Activated CD8-positive, alpha-beta memory T cell treated with anti-CD3 and anti-CD28 coated beads, Interleukin-2, amount 50 U/mL, for 48 hours (primary cell): Measurements from ENCODE around the gene PCED1B.
A peak's percentile ranks its signal among the peaks of the same experiment; 100 is the strongest.
"Not testable (repeated sequence)": the region's sequence is repeated elsewhere in the genome, so short reads cannot be mapped to it uniquely, and the experiment has no call there.

Experiments
- DNase-seq: peaks from one replicate; pipeline ENCODE4 v3.0.0-alpha.2; 2020

PCED1B gene

GRCh38 chr12:47079468-47079980 is at the start of gene PCED1B, which contains the start of gene AMIGO2:
Gene PCED1B, plus strand, starts transcription at chr12:47079621. Its CDS starts 155,443 bp downstream, at chr12:47235064.
Gene AMIGO2, minus strand, starts transcription at chr12:47079959. Its CDS starts 957 bp downstream, at chr12:47079002.
- DNase-seq, result peak; percentile 84

- no peak for DNase-seq
Measured at GRCh38 chr12:47029903-47030302, 49.5 kb upstream of the PCED1B start.

GRCh38 chr12:47032644-47033043 is 46.8 kb upstream of the PCED1B start:
- no peak for DNase-seq

GRCh38 chr12:47033081-47033480 is 46.3 kb upstream of the PCED1B start:
- no peak for DNase-seq

GRCh38 chr12:47033789-47034555 is 45.4 kb upstream of the PCED1B start:
- DNase-seq, result no peak

GRCh38 chr12:47034661-47035060 is 44.8 kb upstream of the PCED1B start:
- no peak for DNase-seq

GRCh38 chr12:47035484-47035883 is 43.9 kb upstream of the PCED1B start:
- DNase-seq, result no peak

GRCh38 chr12:47038270-47038748 is 41.1 kb upstream of the PCED1B start:
- no peak for DNase-seq

GRCh38 chr12:47039079-47039478 is 40.3 kb upstream of the PCED1B start:
- DNase-seq, result no peak

- no peak for DNase-seq
Measured at GRCh38 chr12:47039756-47040155, 39.7 kb upstream of the PCED1B start.

- no peak for DNase-seq
Measured at GRCh38 chr12:47041327-47041726, 38.1 kb upstream of the PCED1B start.

GRCh38 chr12:47048541-47048940 is 30.9 kb upstream of the PCED1B start:
- no peak for DNase-seq

- DNase-seq, result not testable (repeated sequence)
Measured at GRCh38 chr12:47051291-47051690, 28.1 kb upstream of the PCED1B start.

- DNase-seq, result no peak
Measured at GRCh38 chr12:47052274-47052673, 27.1 kb upstream of the PCED1B start.

- no peak for DNase-seq
Measured at GRCh38 chr12:47053961-47054360, 25.5 kb upstream of the PCED1B start.

GRCh38 chr12:47054659-47055058 is 24.8 kb upstream of the PCED1B start:
- no peak for DNase-seq

GRCh38 chr12:47055856-47056255 is 23.6 kb upstream of the PCED1B start:
- DNase-seq, result not testable (repeated sequence)

- not testable (repeated sequence) for DNase-seq
Measured at GRCh38 chr12:47056944-47057343, 22.5 kb upstream of the PCED1B start.

- DNase-seq, result not testable (repeated sequence)
Measured at GRCh38 chr12:47058640-47059039, 20.8 kb upstream of the PCED1B start.

- DNase-seq, result no peak
Measured at GRCh38 chr12:47065546-47065945, 13.9 kb upstream of the PCED1B start.

GRCh38 chr12:47066278-47067025 is 13.0 kb upstream of the PCED1B start:
- DNase-seq, result no peak

- DNase-seq, result no peak
Measured at GRCh38 chr12:47067176-47067575, 12.2 kb upstream of the PCED1B start.

- no peak for DNase-seq
Measured at GRCh38 chr12:47067771-47068431, 11.5 kb upstream of the PCED1B start.
